ENCODE measurements around the gene DPP9.

DPP9 gene

DNA sequence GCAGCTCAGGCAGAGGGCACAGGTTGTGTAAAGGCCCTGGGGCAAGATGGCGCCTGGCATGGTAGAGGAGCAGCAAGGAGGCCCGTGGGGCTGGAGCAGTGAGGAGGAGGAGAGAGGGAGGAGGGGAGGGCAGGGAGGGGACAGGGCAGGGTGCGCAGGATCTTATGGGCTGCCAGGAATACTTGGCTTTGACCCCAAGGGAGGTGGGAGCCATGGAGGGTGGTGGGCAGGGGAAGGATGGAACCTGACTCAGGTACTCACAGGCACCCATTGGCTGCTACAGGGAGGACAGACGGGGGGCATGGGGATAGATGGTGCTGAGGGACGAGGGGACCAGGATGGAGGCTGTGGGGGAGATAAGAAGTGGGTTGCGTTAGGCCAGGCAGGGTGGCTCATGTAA lies 81.0 kb downstream of the DPP9 start:
- no peak for DNase-seq (ENCODE audit: insufficient read length, low spot score)
- no peak for FAIRE-seq
- TF ChIP-seq TAF1 (IDR thresholded peaks at IDR 0.05; ENCODE audit: low read depth, low read length) (no peak), SPI1 (IDR thresholded peaks at IDR 0.05; ENCODE audit: low read depth, low read length) (no peak), POU2F2 (IDR thresholded peaks at IDR 0.05; ENCODE audit: low read depth, low read length) (no peak), POLR2A (IDR thresholded peaks at IDR 0.05; ENCODE audit: low read depth, low read length) (no peak), PAX5 (IDR thresholded peaks at IDR 0.05; ENCODE audit: insufficient read depth, low read length, severe bottlenecking) (no peak), POLR2AphosphoS5 (IDR thresholded peaks at IDR 0.05; ENCODE audit: low read depth, low read length) (no peak)

- DNase-seq (ENCODE audit: insufficient read length, low spot score) (no peak), FAIRE-seq (no peak)
- TF ChIP-seq PAX5 (IDR thresholded peaks at IDR 0.05; ENCODE audit: insufficient read depth, low read length, severe bottlenecking) (no peak), POLR2A (IDR thresholded peaks at IDR 0.05; ENCODE audit: low read depth, low read length) (no peak), SPI1 (IDR thresholded peaks at IDR 0.05; ENCODE audit: low read depth, low read length) (no peak), POU2F2 (IDR thresholded peaks at IDR 0.05; ENCODE audit: low read depth, low read length) (no peak), POLR2AphosphoS5 (IDR thresholded peaks at IDR 0.05; ENCODE audit: low read depth, low read length) (no peak)
Measured at GRCh38 chr19:4641132-4641531, 82.5 kb downstream of the DPP9 start.

GRCh38 chr19:4640247-4641000 lies 83.2 kb downstream of the DPP9 start:
- no peak for DNase-seq (ENCODE audit: insufficient read length, low spot score)
- TF ChIP-seq POU2F2 (IDR thresholded peaks at IDR 0.05; ENCODE audit: low read depth, low read length): no peak
- FAIRE-seq: peak; percentile 31

- TF ChIP-seq POU2F2 (IDR thresholded peaks at IDR 0.05; ENCODE audit: low read depth, low read length): no peak
- no peak for TF ChIP-seq PAX5 (IDR thresholded peaks at IDR 0.05; ENCODE audit: insufficient read depth, low read length, severe bottlenecking)
- no peak for TF ChIP-seq POLR2AphosphoS5 (IDR thresholded peaks at IDR 0.05; ENCODE audit: low read depth, low read length)
- TF ChIP-seq TAF1 (IDR thresholded peaks at IDR 0.05; ENCODE audit: low read depth, low read length): no peak
- no peak for TF ChIP-seq SPI1 (IDR thresholded peaks at IDR 0.05; ENCODE audit: low read depth, low read length)
- no peak for TF ChIP-seq POLR2A (IDR thresholded peaks at IDR 0.05; ENCODE audit: low read depth, low read length)
- FAIRE-seq (no peak), DNase-seq (ENCODE audit: insufficient read length, low spot score) (no peak)
Measured at GRCh38 chr19:4639531-4640246, 84.0 kb downstream of the DPP9 start.

GRCh38 chr19:4638828-4639530 lies 84.7 kb downstream of the DPP9 start, which contains the start of gene TNFAIP8L1:
Gene TNFAIP8L1, plus strand, starts transcription at chr19:4639516. Its CDS starts 12,354 bp downstream, at chr19:4651870.
- FAIRE-seq (peak; percentile 96), DNase-seq (ENCODE audit: insufficient read length, low spot score) (peak; percentile 100)
- TF ChIP-seq POU2F2 (IDR thresholded peaks at IDR 0.05; ENCODE audit: low read depth, low read length) (peak; percentile 67; the same call in 1 of the 2 replicates), TAF1 (IDR thresholded peaks at IDR 0.05; ENCODE audit: low read depth, low read length) (no peak), SPI1 (IDR thresholded peaks at IDR 0.05; ENCODE audit: low read depth, low read length) (peak; percentile 70), POLR2A (IDR thresholded peaks at IDR 0.05; ENCODE audit: low read depth, low read length) (peak; percentile 52), PAX5 (IDR thresholded peaks at IDR 0.05; ENCODE audit: insufficient read depth, low read length, severe bottlenecking) (no peak), POLR2AphosphoS5 (IDR thresholded peaks at IDR 0.05; ENCODE audit: low read depth, low read length) (0 out of 2 replicates have a peak, but pooled peaks have one; percentile 48)

- DNase-seq (ENCODE audit: insufficient read length, low spot score) (no peak), FAIRE-seq (no peak)
- TF ChIP-seq SPI1 (IDR thresholded peaks at IDR 0.05; ENCODE audit: low read depth, low read length) (no peak), PAX5 (IDR thresholded peaks at IDR 0.05; ENCODE audit: insufficient read depth, low read length, severe bottlenecking) (no peak), POLR2A (IDR thresholded peaks at IDR 0.05; ENCODE audit: low read depth, low read length) (no peak), POLR2AphosphoS5 (IDR thresholded peaks at IDR 0.05; ENCODE audit: low read depth, low read length) (no peak), POU2F2 (IDR thresholded peaks at IDR 0.05; ENCODE audit: low read depth, low read length) (no peak), TAF1 (IDR thresholded peaks at IDR 0.05; ENCODE audit: low read depth, low read length) (no peak)
Measured at GRCh38 chr19:4638317-4638716, 85.3 kb downstream of the DPP9 start.

GRCh38 chr19:4636761-4637160 lies 86.9 kb downstream of the DPP9 start:
- TF ChIP-seq SPI1 (IDR thresholded peaks at IDR 0.05; ENCODE audit: low read depth, low read length): no peak
- TF ChIP-seq POU2F2 (IDR thresholded peaks at IDR 0.05; ENCODE audit: low read depth, low read length): no peak
- TF ChIP-seq PAX5 (IDR thresholded peaks at IDR 0.05; ENCODE audit: insufficient read depth, low read length, severe bottlenecking): no peak
- no peak for TF ChIP-seq POLR2AphosphoS5 (IDR thresholded peaks at IDR 0.05; ENCODE audit: low read depth, low read length)
- TF ChIP-seq TAF1 (IDR thresholded peaks at IDR 0.05; ENCODE audit: low read depth, low read length): no peak
- no peak for TF ChIP-seq POLR2A (IDR thresholded peaks at IDR 0.05; ENCODE audit: low read depth, low read length)
- no peak for FAIRE-seq

GRCh38 chr19:4636151-4636717 lies 87.4 kb downstream of the DPP9 start:
- DNase-seq (ENCODE audit: insufficient read length, low spot score): peak; percentile 81

More at GRCh38 chr19:4636761-4637160, 86.9 kb downstream of the DPP9 start:
- no peak for DNase-seq (ENCODE audit: insufficient read length, low spot score)

GRCh38 chr19:4635754-4636116 lies 87.9 kb downstream of the DPP9 start:
- TF ChIP-seq POLR2AphosphoS5 (IDR thresholded peaks at IDR 0.05; ENCODE audit: low read depth, low read length): no peak
- no peak for TF ChIP-seq SPI1 (IDR thresholded peaks at IDR 0.05; ENCODE audit: low read depth, low read length)
- no peak for TF ChIP-seq POLR2A (IDR thresholded peaks at IDR 0.05; ENCODE audit: low read depth, low read length)
- no peak for TF ChIP-seq TAF1 (IDR thresholded peaks at IDR 0.05; ENCODE audit: low read depth, low read length)
- no peak for TF ChIP-seq PAX5 (IDR thresholded peaks at IDR 0.05; ENCODE audit: insufficient read depth, low read length, severe bottlenecking)
- no peak for TF ChIP-seq POU2F2 (IDR thresholded peaks at IDR 0.05; ENCODE audit: low read depth, low read length)
- DNase-seq (ENCODE audit: insufficient read length, low spot score) (no peak), FAIRE-seq (no peak)

More at GRCh38 chr19:4636151-4636717, 87.4 kb downstream of the DPP9 start:
- TF ChIP-seq TAF1 (IDR thresholded peaks at IDR 0.05; ENCODE audit: low read depth, low read length) (no peak), PAX5 (IDR thresholded peaks at IDR 0.05; ENCODE audit: insufficient read depth, low read length, severe bottlenecking) (no peak), POU2F2 (IDR thresholded peaks at IDR 0.05; ENCODE audit: low read depth, low read length) (no peak), POLR2A (IDR thresholded peaks at IDR 0.05; ENCODE audit: low read depth, low read length) (no peak), SPI1 (IDR thresholded peaks at IDR 0.05; ENCODE audit: low read depth, low read length) (no peak), POLR2AphosphoS5 (IDR thresholded peaks at IDR 0.05; ENCODE audit: low read depth, low read length) (no peak)
- peak; percentile 66 for FAIRE-seq

Data from GM12891 (cell line).